GM19238 (cell line): Measurements from ENCODE around the gene SCN8A.

Experiments
- DNase-seq: peaks from one replicate; pipeline ENCODE4 v3.0.0; 2011; ENCODE audit warnings: low spot score; ENCODE audit not compliant: insufficient read length

SCN8A gene

DNA sequence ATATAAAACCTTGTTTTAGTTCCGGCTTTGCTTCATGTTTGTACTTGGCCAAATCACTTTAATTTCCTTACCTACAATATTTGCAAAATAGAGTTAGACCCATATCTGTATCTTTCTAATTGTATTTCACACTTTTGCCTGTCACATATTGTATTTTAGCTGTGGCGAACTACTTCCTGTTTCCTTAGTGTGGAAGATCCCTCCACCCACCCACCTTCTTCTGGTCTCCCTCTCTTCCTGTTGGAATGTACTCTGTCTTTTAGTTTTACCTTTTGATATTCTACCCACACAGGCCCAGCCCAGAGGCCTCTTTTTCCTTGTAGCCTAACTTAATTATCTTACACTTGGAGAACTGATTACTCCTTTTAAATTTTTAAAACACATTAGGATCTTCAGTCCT, 78.2 kb downstream of the SCN8A start:
- no peak for DNase-seq

DNA sequence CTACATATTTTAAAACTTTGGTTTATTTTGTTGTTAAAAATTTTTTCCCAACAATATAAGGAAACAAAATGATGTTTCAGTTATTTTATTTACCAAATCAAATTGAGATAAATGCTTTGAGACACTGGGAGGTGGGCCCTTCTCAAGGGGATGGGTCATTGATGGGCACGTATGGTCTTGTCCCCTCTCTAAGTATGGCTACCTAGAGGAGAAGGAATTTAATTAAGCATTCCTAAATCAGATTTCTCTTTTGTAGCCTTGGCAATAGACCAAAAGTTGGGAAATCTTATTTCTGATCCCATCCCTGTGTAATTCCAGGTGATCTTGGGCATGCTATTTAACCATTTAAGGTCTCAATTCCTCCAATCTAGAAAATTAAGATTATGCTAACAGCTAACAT, 79.0 kb downstream of the SCN8A start:
- no peak for DNase-seq

- no peak for DNase-seq
Observed at GRCh38 chr12:51672334-51672733, 81.3 kb downstream of the SCN8A start.

DNA sequence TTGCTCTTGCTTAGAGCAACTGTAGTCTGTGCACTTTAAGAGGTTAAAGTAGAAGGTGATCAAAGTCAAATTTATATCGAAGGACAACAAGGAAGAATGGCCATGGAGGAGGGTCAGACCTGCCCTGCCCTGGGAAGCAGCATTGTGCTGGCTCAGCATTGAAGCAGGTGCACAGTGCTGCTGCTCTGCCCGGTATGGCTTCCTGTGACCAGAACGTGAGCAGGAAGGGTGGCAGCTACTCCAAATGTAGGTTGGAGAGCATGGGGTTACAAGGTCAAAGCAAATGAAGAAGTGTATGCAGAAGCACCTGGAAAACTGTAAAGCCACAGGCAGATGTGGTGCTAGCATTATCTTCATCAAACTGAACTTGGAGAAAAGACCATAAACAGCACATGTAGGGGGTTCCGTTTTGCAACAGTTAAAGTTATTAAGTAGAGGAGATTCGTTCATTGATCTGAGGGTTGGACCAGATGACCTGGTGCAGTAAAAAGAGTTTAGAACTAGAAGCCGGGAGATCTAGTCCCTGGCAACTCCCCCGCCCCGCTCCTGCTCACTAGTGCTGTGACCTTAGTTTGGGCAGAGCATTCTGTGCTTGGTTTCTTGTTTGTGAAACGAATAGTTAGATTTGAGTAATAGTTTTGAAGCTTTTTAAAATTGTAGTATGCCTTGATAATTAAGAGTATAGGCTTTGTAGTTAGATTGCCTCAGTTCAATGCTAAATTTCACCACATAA, 84.2 kb downstream of the SCN8A start:
- no peak for DNase-seq

GRCh38 chr12:51676875-51677274, 85.8 kb downstream of the SCN8A start:
- DNase-seq: no peak

DNA sequence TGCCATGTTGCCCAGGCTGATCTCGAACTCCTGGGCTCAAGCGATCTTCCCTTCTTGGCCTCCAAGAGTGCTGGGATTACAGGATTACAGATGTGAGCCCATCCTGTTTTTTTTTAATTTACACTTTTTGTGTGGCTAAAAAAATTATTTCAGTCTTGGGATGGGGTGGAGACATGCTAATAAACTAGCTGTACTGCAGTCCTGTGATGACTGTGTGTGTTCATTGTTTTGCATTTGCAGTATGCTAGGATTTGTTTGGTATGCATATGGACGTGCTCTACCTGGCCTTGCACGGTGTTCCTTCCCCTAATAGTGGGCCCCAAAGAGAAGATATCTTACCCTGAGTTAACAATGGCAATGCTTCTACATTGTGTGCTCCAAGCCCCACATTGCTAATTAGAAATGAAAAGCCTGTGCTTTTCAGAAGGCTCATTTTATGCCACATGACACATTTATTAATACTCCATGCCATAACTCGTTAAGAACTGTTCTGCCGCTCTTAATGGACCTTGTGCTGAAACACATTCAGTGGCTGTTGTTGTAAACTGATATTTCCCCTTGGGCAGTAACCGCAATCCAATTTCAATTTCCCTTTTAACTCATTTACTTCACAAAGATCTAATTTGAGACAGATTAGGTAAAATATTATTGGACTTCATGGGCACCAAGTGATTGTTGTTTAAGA, 86.4 kb downstream of the SCN8A start:
- no peak for DNase-seq

DNA sequence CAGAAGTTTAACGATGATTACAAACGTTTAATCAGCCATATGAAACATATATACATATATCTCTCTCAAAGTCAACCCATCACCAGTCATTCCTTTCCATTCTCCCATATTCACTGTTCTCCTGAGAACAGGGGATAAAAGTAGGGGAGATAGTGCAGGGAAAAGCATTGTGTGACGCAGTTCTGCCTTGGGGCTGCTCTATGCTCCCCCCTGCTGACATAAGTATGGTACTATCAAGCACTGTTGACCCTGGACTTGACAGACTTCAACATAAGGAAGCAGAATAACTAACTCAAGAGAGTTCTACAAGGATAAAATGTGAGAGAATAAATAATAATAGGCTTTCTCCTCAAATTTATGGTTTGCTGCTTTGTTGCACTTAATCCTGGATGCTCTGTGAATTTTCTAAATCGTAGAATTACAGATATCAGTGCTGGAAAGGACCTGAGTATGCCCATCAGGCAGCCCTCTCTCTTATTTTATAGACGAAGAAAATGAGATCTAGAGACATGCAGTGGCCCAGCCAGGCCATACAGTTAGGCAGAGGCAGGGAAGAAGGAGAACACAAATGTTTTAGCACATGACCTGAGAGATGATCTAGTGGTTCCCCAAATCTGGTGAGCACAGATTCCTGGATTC, 87.2 kb downstream of the SCN8A start:
- peak; percentile 12 for DNase-seq

DNA sequence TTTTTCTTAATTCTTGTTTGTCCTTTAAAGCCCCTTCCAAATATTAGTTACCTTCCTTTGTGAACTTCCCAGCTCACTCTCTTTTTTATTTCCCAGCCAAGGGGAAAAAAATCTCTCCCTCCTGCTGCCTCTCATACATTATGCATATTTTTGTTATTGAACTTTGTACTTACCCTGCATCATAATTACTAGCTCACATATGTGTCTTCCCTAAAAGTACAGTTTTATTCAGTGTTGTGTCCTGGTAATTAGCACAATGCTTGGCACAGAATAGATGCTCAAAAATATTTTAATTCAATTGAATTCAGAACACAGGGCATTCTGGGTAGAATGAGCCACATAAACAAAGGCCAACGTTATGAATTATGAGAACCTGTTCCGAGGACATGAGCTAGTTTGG, 91.9 kb downstream of the SCN8A start:
- no peak for DNase-seq

- DNase-seq: no peak
Observed at GRCh38 chr12:51683763-51684357, 92.8 kb downstream of the SCN8A start.

DNA sequence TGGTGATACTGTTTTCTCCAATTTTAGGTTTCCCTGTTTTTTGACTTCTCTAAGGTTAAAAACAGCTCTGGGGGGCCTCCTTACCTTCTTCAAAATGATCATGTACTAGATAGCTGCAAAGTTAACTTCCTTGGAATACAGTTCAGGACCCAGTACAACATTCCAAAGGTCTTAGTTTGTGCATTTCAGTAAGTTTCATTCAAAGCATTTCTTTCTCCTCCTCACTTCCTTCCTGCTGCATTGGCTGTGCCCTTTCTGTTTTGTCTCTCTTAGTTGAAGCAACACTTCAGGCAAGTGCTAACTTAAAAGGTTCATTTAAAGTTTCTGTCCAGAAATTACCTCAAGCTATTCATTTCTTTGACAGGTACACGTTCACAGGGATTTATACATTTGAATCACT, 95.7 kb downstream of the SCN8A start:
- no peak for DNase-seq

DNA sequence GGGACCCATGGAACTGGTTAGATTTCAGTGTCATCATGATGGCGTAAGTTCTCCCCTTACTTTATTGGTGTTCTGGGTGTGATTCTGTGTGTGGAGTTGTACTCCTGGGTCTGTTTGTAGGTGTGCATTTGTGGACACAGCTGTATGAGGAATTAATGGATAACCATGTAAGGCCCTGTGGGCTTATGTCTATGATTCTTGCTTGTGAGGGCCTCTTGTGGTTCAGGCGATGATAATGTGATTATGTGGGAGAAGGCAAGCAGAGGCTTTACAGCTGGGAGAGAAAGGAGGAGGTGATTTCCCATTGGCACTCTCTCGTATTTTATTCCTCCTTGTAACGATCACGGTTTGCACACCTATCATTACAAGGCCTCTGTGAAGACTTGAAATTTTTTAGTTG, 96.1 kb downstream of the SCN8A start:
- DNase-seq: no peak

DNA sequence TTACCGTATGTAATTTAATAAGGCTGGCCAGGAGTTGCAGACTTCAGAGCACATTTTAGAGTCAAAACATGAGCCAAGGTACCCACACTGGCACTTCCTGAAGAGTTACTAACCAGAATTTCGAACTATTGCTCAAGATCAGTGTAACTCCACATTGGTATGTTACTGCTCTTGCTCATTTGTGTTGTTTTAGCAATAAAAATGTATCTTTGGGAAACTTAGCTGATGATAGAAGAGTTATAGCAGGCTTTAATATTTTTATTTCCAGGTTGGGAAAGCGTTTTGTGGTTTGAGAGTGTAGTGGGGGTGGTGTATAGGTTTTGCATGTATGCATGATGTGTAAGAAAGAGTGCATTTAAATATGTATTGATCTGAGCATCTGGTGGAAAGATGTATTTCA, 96.6 kb downstream of the SCN8A start:
- no peak for DNase-seq

GRCh38 chr12:51689983-51690382, 99.0 kb downstream of the SCN8A start:
- no peak for DNase-seq

DNA sequence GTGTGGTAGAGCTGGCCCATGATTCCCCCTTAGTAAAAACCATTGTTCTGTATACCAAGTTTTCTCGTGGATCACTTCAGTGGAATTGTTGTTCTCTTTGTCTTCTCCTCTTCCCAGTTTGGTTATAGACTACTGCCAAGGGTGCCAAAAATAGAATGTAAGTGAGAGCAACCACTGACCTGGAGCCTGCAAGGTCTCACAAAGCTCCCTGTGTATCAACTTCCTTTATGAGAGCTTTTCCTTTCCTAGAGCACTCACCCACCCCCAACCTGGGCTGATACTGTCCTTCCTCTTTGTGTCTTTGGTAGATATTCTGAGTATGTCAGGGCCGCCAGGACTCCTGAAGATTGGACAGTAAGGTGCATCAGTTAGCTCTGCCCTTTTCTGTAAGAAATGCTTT, 101.0 kb downstream of the SCN8A start:
- DNase-seq: no peak

DNA sequence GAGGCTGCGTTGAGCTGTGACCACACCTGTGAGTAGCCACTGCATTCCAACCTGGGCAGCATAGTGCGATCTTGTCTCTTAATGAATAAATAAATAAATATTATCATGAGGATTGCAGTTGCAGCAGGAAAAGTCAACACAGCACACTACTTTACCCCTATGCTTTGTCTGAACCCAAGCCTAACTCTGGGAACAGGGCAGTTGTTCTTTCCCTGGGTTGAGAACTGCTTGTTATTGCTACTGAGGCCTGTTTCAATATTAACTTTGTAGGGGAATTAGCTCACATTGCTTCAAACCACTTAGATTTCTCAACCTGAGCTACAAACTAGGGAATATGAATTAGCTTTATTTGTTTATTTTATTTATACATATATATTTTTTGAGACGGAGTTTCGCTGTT, 102.5 kb downstream of the SCN8A start:
- no peak for DNase-seq

DNA sequence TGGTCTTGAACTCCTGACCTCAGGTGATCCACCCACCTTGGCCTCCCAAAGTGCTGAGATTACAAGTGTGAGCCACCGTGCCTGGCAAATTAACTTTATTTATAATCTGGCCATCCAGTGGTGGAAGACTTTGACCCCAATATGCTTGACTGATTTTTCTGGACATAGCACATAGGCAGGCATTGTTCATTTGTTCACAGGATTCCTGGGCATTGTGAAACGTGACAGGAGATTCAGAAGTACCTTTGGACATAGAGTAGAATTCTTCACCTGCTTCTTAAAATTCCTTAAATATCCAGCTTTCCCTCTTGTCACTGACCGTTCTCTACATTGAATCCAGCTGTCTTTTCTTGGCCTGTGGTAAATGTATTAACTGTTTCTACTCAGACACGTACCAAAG, 103.1 kb downstream of the SCN8A start:
- no peak for DNase-seq

- no peak for DNase-seq
Observed at GRCh38 chr12:51695241-51696010, 104.4 kb downstream of the SCN8A start.

- no peak for DNase-seq
Observed at GRCh38 chr12:51699219-51699618, 108.2 kb downstream of the SCN8A start.

GRCh38 chr12:51700887-51701286, 109.9 kb downstream of the SCN8A start:
- no peak for DNase-seq

DNA sequence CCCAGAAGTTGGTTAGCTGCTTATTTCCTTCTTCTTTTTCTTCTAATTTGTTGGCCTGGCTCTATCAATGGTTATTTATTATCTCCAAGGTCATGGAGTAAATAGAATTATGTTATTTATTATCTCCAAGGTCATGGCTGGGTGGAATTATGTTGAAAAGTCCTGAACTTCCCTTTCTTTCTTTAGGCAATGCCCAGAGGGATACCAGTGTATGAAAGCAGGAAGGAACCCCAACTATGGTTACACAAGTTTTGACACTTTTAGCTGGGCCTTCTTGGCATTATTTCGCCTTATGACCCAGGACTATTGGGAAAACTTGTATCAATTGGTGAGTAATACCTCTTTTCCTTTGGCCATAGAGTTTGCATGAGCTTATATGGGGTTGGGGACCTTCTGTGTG, 111.6 kb downstream of the SCN8A start:
- DNase-seq: no peak

- no peak for DNase-seq
Observed at GRCh38 chr12:51705450-51705849, 114.4 kb downstream of the SCN8A start.

DNA sequence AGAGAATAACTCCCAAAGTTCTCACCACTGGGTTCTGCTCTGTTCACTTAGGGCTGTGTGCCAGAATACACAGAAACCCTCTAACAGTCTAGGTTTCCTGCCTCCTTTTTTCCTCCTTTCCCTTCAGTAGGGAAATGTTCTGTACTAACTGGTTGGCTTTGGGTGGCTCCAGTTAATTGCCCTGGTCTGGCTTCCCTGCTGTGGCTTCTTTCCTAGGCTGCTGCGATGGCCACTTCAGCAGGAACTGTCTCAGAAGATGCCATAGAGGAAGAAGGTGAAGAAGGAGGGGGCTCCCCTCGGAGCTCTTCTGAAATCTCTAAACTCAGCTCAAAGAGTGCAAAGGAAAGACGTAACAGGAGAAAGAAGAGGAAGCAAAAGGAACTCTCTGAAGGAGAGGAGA, 115.2 kb downstream of the SCN8A start:
- DNase-seq: no peak
